ENCODE measurements around the gene ABLIM1.

DNA sequence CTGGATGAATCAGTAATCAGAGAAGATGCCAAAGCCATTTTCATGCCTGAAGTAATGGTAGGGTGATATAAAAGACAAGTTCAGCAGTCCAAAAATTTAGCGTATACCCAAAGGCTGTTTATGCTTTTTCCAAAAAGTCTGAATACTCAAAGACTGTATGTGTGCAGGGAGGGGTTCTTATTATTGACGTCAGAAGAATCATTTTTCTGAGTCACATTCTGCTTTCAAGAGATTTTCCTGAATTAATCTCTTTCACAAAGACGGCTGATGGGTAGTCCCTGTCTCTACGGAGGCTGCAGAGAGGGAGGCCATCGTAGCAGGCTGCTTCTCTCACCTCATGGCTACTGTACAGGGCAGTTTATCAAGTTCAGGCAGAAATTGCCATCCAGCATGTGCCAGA lies 30.7 kb upstream of the ABLIM1 start:
- TF ChIP-seq, protein P1, sequence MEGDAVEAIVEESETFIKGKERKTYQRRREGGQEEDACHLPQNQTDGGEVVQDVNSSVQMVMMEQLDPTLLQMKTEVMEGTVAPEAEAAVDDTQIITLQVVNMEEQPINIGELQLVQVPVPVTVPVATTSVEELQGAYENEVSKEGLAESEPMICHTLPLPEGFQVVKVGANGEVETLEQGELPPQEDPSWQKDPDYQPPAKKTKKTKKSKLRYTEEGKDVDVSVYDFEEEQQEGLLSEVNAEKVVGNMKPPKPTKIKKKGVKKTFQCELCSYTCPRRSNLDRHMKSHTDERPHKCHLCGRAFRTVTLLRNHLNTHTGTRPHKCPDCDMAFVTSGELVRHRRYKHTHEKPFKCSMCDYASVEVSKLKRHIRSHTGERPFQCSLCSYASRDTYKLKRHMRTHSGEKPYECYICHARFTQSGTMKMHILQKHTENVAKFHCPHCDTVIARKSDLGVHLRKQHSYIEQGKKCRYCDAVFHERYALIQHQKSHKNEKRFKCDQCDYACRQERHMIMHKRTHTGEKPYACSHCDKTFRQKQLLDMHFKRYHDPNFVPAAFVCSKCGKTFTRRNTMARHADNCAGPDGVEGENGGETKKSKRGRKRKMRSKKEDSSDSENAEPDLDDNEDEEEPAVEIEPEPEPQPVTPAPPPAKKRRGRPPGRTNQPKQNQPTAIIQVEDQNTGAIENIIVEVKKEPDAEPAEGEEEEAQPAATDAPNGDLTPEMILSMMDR (IDR thresholded peaks at IDR 0.05), result no peak
- no peak for TF ChIP-seq POLR2A (IDR thresholded peaks at IDR 0.05)
